GM12891 (cell line): ENCODE results near the gene ZNF44.

ENCODE experiments used
- POLR2A ChIP-seq: IDR thresholded peaks from 2 replicates; pipeline ENCODE4 v1.6.1; 2011; ENCODE audit warnings: low read depth, low read length, control low read depth
- POLR2AphosphoS5 ChIP-seq: IDR thresholded peaks from 2 replicates; pipeline ENCODE4 v1.6.1; 2011; ENCODE audit warnings: low read depth, low read length, control low read depth
- SPI1 ChIP-seq: IDR thresholded peaks from 2 replicates; pipeline ENCODE4 v1.6.1; 2011; ENCODE audit warnings: low read depth, low read length, control low read depth
- TAF1 ChIP-seq: IDR thresholded peaks from 2 replicates; pipeline ENCODE4 v1.6.1; 2011; ENCODE audit warnings: low read depth, low read length, control low read depth

DNA sequence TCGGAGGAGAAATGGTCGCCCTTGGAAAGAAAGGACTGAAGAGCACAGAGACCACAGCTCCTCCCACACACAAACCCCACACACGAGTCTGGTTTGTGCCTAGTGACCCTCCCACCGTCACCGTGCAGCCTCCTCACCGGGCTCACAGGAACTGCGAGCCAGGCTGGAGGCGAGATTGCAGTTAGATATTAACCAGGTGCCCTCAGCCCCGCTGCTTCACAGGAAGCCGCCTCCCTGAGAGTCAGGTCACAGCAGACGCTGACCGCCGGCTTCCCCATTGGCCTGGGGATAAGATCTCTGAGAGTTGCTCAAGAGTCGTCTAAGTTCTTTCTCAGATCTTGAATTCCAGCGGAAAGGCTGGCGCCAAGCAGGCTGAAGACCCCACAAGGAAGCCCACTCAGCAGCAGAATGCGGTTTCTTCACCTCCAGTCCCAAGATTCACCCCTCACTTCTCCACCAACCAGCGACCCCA lies 870 bp downstream of the ZNF44 start:
- no peak for TF ChIP-seq POLR2AphosphoS5
- no peak for TF ChIP-seq SPI1
- no peak for TF ChIP-seq TAF1
- TF ChIP-seq POLR2A, result peak; percentile 59; the same call in 1 of the 2 replicates
